Bronchial epithelial cell (primary cell): ENCODE measurements around the gene CEP112. TPM values are rescaled to one million over a fixed set of nuclear protein-coding genes. Genes with fewer than 3 reads are reported as not detected.

Experiments
- DNase-seq: peaks from one replicate; pipeline ENCODE4 v3.0.0-alpha.2; 2010; ENCODE audit warnings: low read depth
- FAIRE-seq: peaks from 2 replicates; lab custom pipeline; 2011; peaks lifted over from hg19 to GRCh38; lab: Jason Lieb, UNC
- H3K27me3 ChIP-seq: 2 replicates; pipeline ENCODE4 v1.5.1; 2011; ENCODE audit warnings: low read length; ENCODE audit not compliant: control insufficient read depth, insufficient read depth
- H3K36me3 ChIP-seq: 2 replicates; pipeline ENCODE4 v1.5.1; 2011; ENCODE audit warnings: low read length; ENCODE audit not compliant: control insufficient read depth, insufficient read depth
- H3K4me3 ChIP-seq: 2 replicates; pipeline ENCODE4 v1.5.1; 2011; ENCODE audit warnings: mild to moderate bottlenecking, low read depth, low read length, control low read depth
- total RNA-seq: library from RNA; depleted of rRNA; stranded (reverse); fragments of >200 nt; gene quantifications from 2 replicates; pipeline ENCODE4 v1.2.1, GENCODE V29; 2014
- TF ChIP-seq, protein P1 (sequence below): IDR thresholded peaks from 2 replicates; pipeline ENCODE4 v1.5.1; 2011; ENCODE audit warnings: mild to moderate bottlenecking, moderate library complexity, low read length, control low read depth, inconsistent platforms; ENCODE audit not compliant: insufficient read depth, severe bottlenecking

CEP112 gene
- total RNA-seq, 1 donor from 2014 or later, result 2.4 TPM

DNA sequence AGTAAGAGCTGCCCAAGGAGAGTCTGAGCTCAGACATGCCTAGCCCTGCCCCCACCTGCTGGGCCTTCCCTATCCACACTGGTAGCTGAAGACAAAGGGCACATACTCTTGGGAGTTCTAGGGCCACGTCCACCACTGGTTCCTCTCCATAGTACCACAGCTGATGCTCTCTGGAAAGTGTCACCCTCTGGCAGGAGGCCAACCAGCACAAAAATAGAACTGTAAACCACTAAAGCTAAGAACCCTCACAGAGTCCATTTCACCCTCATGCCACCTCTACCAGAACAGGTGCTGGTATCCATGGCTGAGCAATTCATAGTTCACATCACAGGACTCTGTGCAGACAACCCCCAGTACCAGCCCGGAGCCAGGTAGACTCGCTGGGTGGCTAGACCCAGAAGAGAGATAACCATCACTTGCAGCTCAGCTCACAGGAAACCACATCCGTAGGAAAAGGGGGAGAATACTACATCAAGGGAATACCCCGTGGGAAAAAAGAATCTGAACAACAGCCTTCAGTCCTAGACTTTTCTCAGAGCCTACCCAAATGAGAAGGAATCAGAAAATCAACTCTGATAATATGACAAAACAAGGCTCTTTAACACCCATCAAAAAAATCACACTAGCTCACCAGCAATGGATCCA is 115.3 kb downstream of the CEP112 start:
- no peak for FAIRE-seq

DNA sequence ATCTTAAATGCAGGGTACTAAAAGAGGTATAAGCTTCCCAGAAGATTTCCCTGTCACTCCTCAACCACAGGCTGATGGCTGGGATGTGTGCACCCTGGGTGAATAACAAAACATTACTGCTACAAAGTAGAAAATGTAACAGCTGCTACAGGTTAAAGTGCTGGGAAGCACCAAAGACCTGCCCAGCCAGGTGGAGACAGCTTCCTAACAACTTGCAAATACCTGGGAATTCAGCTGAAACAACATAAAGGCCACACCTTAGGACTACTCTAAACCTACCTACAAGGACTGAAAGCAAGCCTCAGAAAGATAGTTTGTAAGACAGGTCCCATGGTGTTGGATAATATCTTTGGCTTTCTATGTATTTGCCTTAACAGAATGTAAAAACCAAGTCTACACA is 118.5 kb downstream of the CEP112 start:
- DNase-seq, result no peak
- no peaks in the 10 kb centered on the region for H3K36me3 ChIP-seq
- no peak for FAIRE-seq
- H3K27me3 ChIP-seq, result no peaks in the 10 kb centered on the region
- TF ChIP-seq, protein P1, sequence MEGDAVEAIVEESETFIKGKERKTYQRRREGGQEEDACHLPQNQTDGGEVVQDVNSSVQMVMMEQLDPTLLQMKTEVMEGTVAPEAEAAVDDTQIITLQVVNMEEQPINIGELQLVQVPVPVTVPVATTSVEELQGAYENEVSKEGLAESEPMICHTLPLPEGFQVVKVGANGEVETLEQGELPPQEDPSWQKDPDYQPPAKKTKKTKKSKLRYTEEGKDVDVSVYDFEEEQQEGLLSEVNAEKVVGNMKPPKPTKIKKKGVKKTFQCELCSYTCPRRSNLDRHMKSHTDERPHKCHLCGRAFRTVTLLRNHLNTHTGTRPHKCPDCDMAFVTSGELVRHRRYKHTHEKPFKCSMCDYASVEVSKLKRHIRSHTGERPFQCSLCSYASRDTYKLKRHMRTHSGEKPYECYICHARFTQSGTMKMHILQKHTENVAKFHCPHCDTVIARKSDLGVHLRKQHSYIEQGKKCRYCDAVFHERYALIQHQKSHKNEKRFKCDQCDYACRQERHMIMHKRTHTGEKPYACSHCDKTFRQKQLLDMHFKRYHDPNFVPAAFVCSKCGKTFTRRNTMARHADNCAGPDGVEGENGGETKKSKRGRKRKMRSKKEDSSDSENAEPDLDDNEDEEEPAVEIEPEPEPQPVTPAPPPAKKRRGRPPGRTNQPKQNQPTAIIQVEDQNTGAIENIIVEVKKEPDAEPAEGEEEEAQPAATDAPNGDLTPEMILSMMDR, result no peak
- no peak overlapping the region for H3K4me3 ChIP-seq

More for the DNA sequence above, 115.3 kb downstream of the CEP112 start:
- DNase-seq, result no peak
- TF ChIP-seq, protein P1, result no peak
- no peaks in the 10 kb centered on the region for H3K36me3 ChIP-seq
- no peaks in the 10 kb centered on the region for H3K27me3 ChIP-seq
- no peak overlapping the region for H3K4me3 ChIP-seq

DNA sequence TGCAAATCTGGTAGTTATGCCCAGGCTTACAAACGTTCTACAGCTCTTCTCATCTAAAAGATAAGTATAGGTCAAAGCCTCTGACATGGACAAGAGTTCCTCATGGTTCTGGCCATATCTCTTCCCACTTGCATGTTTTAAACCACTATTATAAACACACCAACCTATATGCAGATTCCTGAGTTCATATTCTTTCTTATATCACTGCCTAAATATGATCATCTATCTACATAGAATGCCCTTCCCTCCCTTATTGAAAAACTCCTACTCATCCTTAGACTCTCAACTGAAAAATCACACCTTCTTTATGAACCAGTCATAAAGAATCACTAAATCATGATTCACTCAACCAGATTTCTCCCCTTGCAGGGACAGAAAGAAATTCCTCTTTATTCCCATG is 128.2 kb downstream of the CEP112 start:
- TF ChIP-seq, protein P1, result no peak
- DNase-seq (no peak), FAIRE-seq (no peak)
- Histone ChIP-seq H3K36me3 (no peaks in the 10 kb centered on the region), H3K27me3 (no peaks in the 10 kb centered on the region), H3K4me3 (no peak overlapping the region)

DNA sequence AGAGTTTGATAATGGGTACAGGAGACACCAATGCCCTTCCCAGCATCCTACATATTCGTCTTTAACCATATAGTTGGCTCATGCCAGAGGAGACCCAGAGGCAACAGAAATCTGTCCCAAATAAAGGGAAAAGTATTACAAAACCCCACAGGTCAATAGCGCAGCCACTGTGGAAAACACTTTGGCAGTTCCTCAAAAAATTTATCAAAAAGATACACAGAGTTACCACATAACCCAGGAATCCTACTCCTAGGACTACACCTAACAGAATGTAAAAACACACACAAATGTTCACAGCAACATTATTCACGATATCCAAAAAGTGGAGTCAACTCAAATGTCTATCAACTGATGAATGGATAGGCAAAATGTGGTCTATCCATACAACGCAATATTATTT is 135.8 kb downstream of the CEP112 start:
- Histone ChIP-seq H3K27me3 (no peaks in the 10 kb centered on the region), H3K36me3 (peaks cover 3% of the 10 kb centered on the region), H3K4me3 (no peak overlapping the region)
- FAIRE-seq, result no peak
- TF ChIP-seq, protein P1, result no peak
- DNase-seq, result no peak

DNA sequence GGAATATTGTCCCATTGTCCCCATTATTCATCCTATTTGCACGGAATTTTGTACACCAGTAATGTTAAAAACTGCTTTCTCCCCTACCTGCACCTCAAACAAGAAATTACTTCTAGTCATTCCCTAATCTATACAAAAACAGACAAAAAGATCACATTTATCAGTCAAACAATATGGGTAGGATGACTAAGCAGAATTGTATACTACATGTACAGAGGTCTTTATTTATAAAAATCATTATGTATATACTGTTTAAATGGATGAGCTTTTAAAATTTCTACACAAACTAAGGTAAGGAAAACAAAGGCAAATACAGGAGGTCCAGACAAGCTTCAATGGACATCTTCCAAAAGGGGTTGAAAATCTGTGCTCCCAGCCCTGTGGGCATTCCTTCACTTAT is 137.7 kb downstream of the CEP112 start:
- H3K4me3 ChIP-seq, result no peak overlapping the region
- DNase-seq, result no peak
- H3K27me3 ChIP-seq, result no peaks in the 10 kb centered on the region
- TF ChIP-seq, protein P1, result no peak
- no peak for FAIRE-seq
- peaks cover 3% of the 10 kb centered on the region for H3K36me3 ChIP-seq

DNA sequence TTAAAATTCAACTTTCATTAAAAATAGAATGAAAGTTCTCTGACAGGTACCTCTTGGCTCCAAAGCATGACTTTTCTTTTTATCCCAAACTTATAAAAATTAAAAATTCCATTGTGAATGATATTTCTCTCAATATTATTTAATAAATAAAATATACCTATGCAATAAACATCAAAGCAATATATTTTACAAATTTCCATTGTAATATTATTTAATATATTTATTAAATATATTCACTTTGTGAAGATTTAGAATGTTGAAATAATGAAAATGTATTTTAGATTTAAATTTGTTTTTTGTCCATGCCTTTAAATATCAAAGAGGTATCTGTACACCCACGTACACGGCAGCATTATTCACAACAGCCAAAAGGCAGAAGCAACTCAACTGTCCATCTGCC is 147.8 kb downstream of the CEP112 start:
- Histone ChIP-seq H3K4me3 (no peak overlapping the region), H3K27me3 (no peaks in the 10 kb centered on the region), H3K36me3 (no peaks in the 10 kb centered on the region)
- FAIRE-seq (no peak), DNase-seq (no peak)
- TF ChIP-seq, protein P1, result no peak
